Sigmoid colon (tissue), 4 donors: ENCODE data around the gene ITGA11.

Experiments
- POLR2A ChIP-seq, 2 donors: fragments of 450-650 bp; IDR thresholded peaks; one replicate each; pipeline ENCODE4 v1.6.1; 2016; ENCODE audit warnings: antibody characterized with exemption in 2 of 2, mild to moderate bottlenecking in 2 of 2, moderate library complexity in 2 of 2
- POLR2AphosphoS5 ChIP-seq, 4 donors: sonication (generic); formaldehyde crosslinking; IDR thresholded peaks; one replicate each; pipeline ENCODE4 v1.6.1; 2017; ENCODE audit warnings: antibody characterized with exemption in 4 of 4

DNA sequence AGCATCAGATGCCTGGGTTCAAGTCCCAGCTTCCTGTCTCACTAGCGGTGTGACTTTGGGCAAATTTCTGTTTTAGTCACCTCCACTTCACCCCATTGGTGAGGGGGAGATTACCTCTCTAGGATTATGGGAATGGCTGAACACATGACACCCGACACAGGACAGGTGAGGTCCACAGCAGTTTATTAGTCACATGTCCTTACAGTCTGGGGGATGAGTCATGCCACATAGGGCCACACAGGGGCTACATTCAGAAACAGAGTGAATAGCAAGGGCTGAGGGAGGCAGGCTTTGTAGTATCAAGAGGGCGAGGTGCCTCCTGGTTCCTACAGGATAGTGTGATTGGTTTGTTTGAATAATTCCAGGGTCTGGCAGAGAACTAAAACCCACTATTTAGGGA is 15.2 kb upstream of the ITGA11 start:
- TF ChIP-seq POLR2AphosphoS5 (IDR thresholded peaks at IDR 0.05) (no peak), POLR2A (IDR thresholded peaks at IDR 0.05) (no peak)
